Fibroblast of lung (primary cell): ENCODE results near the gene TGM5. TPM values are rescaled to one million over a fixed set of nuclear protein-coding genes. Genes with fewer than 3 reads are reported as not detected.

Experiments
- DNase-seq, 2 donors: peaks; one replicate each; pipeline versions ENCODE4 v3.0.0 to v3.0.0-alpha.2; 2010; ENCODE audit warnings: low read depth in 2 of 2
- H2AFZ ChIP-seq: 2 replicates; pipeline ENCODE4 v1.5.1; 2012; ENCODE audit warnings: low read length, control low read depth, inconsistent platforms
- H3K27ac ChIP-seq: 2 replicates; pipeline ENCODE4 v1.5.1; 2011; ENCODE audit warnings: low read length, control low read depth; ENCODE audit not compliant: insufficient read depth
- H3K27me3 ChIP-seq: 2 replicates; pipeline ENCODE4 v1.5.1; 2011; ENCODE audit warnings: mild to moderate bottlenecking, low read length; ENCODE audit not compliant: control insufficient read depth, insufficient read depth
- H3K36me3 ChIP-seq: 2 replicates; pipeline ENCODE4 v1.5.1; 2011; ENCODE audit warnings: low read length; ENCODE audit not compliant: control insufficient read depth, insufficient read depth
- H3K4me1 ChIP-seq: 2 replicates; pipeline ENCODE4 v1.5.1; 2011; ENCODE audit warnings: low read length; ENCODE audit not compliant: control insufficient read depth, insufficient read depth; ENCODE audit errors: extremely low read depth
- H3K4me2 ChIP-seq: 2 replicates; pipeline ENCODE4 v1.5.1; 2011; ENCODE audit warnings: low read length, control low read depth; ENCODE audit not compliant: insufficient read depth; ENCODE audit errors: extremely low read depth
- H3K4me3 ChIP-seq, 4 experiments: fragments of 200-600 bp in 1 of 4; sonication (generic) in 1 of 4; replicated peaks in 1 of 4; 2 replicates each; pipeline ENCODE4 v1.5.1; 2011 to 2016; ENCODE audit warnings: low read length in 4 of 4, low read depth in 3 of 4, mild to moderate bottlenecking in 3 of 4, control low read depth in 2 of 4, inconsistent platforms in 1 of 4, mixed read lengths in 1 of 4; ENCODE audit not compliant: insufficient read depth in 1 of 4; ENCODE audit errors: control extremely low read depth in 1 of 4
- H3K79me2 ChIP-seq: 2 replicates; pipeline ENCODE4 v1.5.1; 2012; ENCODE audit warnings: mild to moderate bottlenecking, low read length, inconsistent platforms; ENCODE audit not compliant: control insufficient read depth, insufficient read depth
- H3K9ac ChIP-seq: 2 replicates; pipeline ENCODE4 v1.5.1; 2011; ENCODE audit warnings: mild to moderate bottlenecking, low read length, control low read depth; ENCODE audit not compliant: insufficient read depth
- H3K9me3 ChIP-seq: 2 replicates; pipeline ENCODE4 v1.5.1; 2012; ENCODE audit warnings: low read depth, low read length; ENCODE audit not compliant: control insufficient read depth, insufficient read depth
- H4K20me1 ChIP-seq: 2 replicates; pipeline ENCODE4 v1.5.1; 2011; ENCODE audit warnings: low read length; ENCODE audit not compliant: control insufficient read depth, insufficient read depth; ENCODE audit errors: extremely low read depth
- CTCF ChIP-seq, 2 donors: IDR thresholded peaks in 1 of 2; conservative IDR thresholded peaks in 1 of 2; 1 replicate in 1 of 2; 2 replicates in 1 of 2; pipeline ENCODE4 v1.5.1; 2011 to 2012; ENCODE audit warnings: low read length in 2 of 2, control low read depth in 1 of 2, inconsistent platforms in 1 of 2, low read depth in 1 of 2, mild to moderate bottlenecking in 1 of 2
- EZH2 ChIP-seq: IDR thresholded peaks from 2 replicates; pipeline ENCODE4 v1.5.1; 2012; ENCODE audit warnings: low read length, control low read depth, mild to moderate bottlenecking; ENCODE audit errors: missing control alignments
- polyA minus RNA-seq: library from RNA; depleted of rRNA, polyadenylated mRNA; stranded (reverse); fragments of >200 nt; gene quantifications from 2 replicates; pipeline ENCODE4 v1.2.3, GENCODE V29; 2011; ENCODE audit warnings: low replicate concordance
- polyA plus RNA-seq, 2 donors: library from polyadenylated mRNA; depleted of rRNA in 1 of 2; stranded (reverse) in 1 of 2; unstranded in 1 of 2; fragments of >200 nt; gene quantifications; 2 replicates each; pipeline ENCODE4 v1.2.1, GENCODE V29; 2011 to 2012; ENCODE audit warnings: missing spikeins in 1 of 2
- total RNA-seq: library from RNA; depleted of rRNA; stranded (reverse); fragments of >200 nt; gene quantifications from 2 replicates; pipeline ENCODE4 v1.2.1, GENCODE V29; 2014

Gene TGM5
- under 0.01 TPM in 1 of 2 replicates, not detected in the other for total RNA-seq
- polyA plus RNA-seq: 0.03 TPM in 1 of 2 replicates, not detected in the other
- not detected in 2 replicates for polyA plus RNA-seq (2012)
- polyA minus RNA-seq: not detected in 2 replicates

- Histone ChIP-seq H4K20me1 (no peaks in the 10 kb centered on the region), H3K4me2 (no peak within 1 kb of the TSS), H3K27me3 (peaks cover 13% of the 10 kb centered on the region), H3K79me2 (no peaks in the 10 kb centered on the region), H3K36me3 (no peaks in the 10 kb centered on the region), H3K4me3 (no peak within 1 kb of the TSS), H3K9me3 (no peaks in the 10 kb centered on the region), H2AFZ (no peak within 1 kb of the TSS), H3K9ac (no peak within 1 kb of the TSS), H3K27ac (no peak within 1 kb of the TSS), H3K4me1 (no peaks in the 10 kb centered on the region)
- TF ChIP-seq EZH2 (no peak), CTCF (conservative IDR thresholded peaks at IDR 0.05 in 1 of 2, IDR thresholded peaks at IDR 0.05 in 1 of 2; ENCODE audit: low read depth in 1 of 2, low read length in 2 of 2) (no peak)
- no peak for DNase-seq
Measured at GRCh38 chr15:43266834-43267233, at the start of gene TGM5. TGM5 (minus strand) TSS chr15:43266928; CDS start chr15:43266849, 79 bp downstream.

- H2AFZ ChIP-seq: no peak overlapping the region
- H3K27ac ChIP-seq: no peak overlapping the region
- DNase-seq: no peak
- H3K27me3 ChIP-seq: peaks cover 29% of the 10 kb centered on the region
- no peaks in the 10 kb centered on the region for H3K4me1 ChIP-seq
- no peak overlapping the region for H3K4me3 ChIP-seq
- H3K4me2 ChIP-seq: no peak overlapping the region
- TF ChIP-seq EZH2 (no peak), CTCF (conservative IDR thresholded peaks at IDR 0.05 in 1 of 2, IDR thresholded peaks at IDR 0.05 in 1 of 2; ENCODE audit: low read depth in 1 of 2, low read length in 2 of 2) (no peak)
- H3K9ac ChIP-seq: no peak overlapping the region
- no peaks in the 10 kb centered on the region for H3K36me3 ChIP-seq
- H3K79me2 ChIP-seq: no peaks in the 10 kb centered on the region
- no peaks in the 10 kb centered on the region for H4K20me1 ChIP-seq
- no peaks in the 10 kb centered on the region for H3K9me3 ChIP-seq
Measured at GRCh38 chr15:43314171-43314570, 47.4 kb upstream of the TGM5 start.

GRCh38 chr15:43312378-43312777, 45.6 kb upstream of the TGM5 start:
- TF ChIP-seq CTCF (conservative IDR thresholded peaks at IDR 0.05 in 1 of 2, IDR thresholded peaks at IDR 0.05 in 1 of 2; ENCODE audit: low read depth in 1 of 2, low read length in 2 of 2) (no peak), EZH2 (no peak)
- no peak overlapping the region for H2AFZ ChIP-seq
- DNase-seq: no peak
- no peak overlapping the region for H3K4me2 ChIP-seq
- no peaks in the 10 kb centered on the region for H3K36me3 ChIP-seq
- H3K4me3 ChIP-seq: no peak overlapping the region
- H3K27ac ChIP-seq: no peak overlapping the region
- no peaks in the 10 kb centered on the region for H3K79me2 ChIP-seq
- no peaks in the 10 kb centered on the region for H3K9me3 ChIP-seq
- peaks cover 18% of the 10 kb centered on the region for H3K27me3 ChIP-seq
- no peaks in the 10 kb centered on the region for H4K20me1 ChIP-seq
- H3K9ac ChIP-seq: no peak overlapping the region
- no peaks in the 10 kb centered on the region for H3K4me1 ChIP-seq
